Chondrocyte (in vitro differentiated cells): ENCODE results near the gene MACROH2A1. TPM values are rescaled to one million over a fixed set of nuclear protein-coding genes. Genes with fewer than 3 reads are reported as not detected.
"Not testable (repeated sequence)": the region's sequence is repeated elsewhere in the genome, so short reads cannot be mapped to it uniquely, and the experiment has no call there.

ENCODE experiments used
- DNase-seq: peaks from one replicate; pipeline ENCODE4 v3.0.0; 2021; ENCODE audit warnings: mixed read lengths, low spot score
- H3K27ac Mint-ChIP-seq: one replicate; pipeline ENCODE4 v1.8.0; 2021; ENCODE audit warnings: mild to moderate bottlenecking, moderate library complexity, mixed read lengths; ENCODE audit not compliant: unreplicated experiment
- H3K27me3 Mint-ChIP-seq: 2 replicates; pipeline ENCODE4 v1.8.0; 2021; ENCODE audit warnings: low read depth, mixed read lengths
- H3K36me3 Mint-ChIP-seq: 2 replicates; pipeline ENCODE4 v1.8.0; 2021; ENCODE audit warnings: low read depth, mixed read lengths
- H3K4me1 Mint-ChIP-seq: 2 replicates; pipeline ENCODE4 v1.8.0; 2021; ENCODE audit warnings: low read depth, mild to moderate bottlenecking, mixed read lengths
- H3K4me3 Mint-ChIP-seq: one replicate; pipeline ENCODE4 v1.8.0; 2021; ENCODE audit warnings: mild to moderate bottlenecking, moderate library complexity, mixed read lengths; ENCODE audit not compliant: unreplicated experiment
- H3K9me3 Mint-ChIP-seq: 2 replicates; pipeline ENCODE4 v1.8.0; 2021; ENCODE audit warnings: low read depth, mixed read lengths
- total RNA-seq: library from RNA; stranded (reverse); gene quantifications from 3 replicates; pipeline ENCODE4 v1.2.1, GENCODE V29; 2021
- TF ChIP-seq, protein P1 (sequence below): fragments of 200-600 bp; sonication (generic); IDR thresholded peaks from 2 replicates; pipeline ENCODE4 v1.5.0; 2021; ENCODE audit warnings: antibody characterized with exemption, mild to moderate bottlenecking, moderate library complexity

MACROH2A1 gene
- total RNA-seq, 1 donor from 2014 or later: 100 TPM

DNA sequence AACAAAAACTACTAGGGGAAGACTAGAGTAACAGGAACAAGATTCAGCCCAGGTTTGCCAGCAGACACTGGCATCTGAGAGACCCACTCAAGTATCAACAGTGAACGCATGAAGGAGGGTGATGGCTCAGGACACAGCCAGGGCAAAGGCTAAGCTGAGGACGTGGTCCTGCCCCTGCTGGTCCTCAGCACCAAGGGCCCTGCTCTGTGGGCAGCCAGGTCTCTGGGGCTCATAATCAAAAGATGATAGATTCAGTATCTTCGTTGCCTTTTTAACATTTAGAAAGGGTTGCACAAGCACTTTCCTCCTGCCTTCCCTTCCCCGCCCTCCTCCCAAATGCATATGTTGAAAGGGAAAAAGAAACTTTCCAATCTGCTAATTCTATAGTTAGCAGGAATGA is 31.5 kb downstream of the MACROH2A1 start:
- no peak for DNase-seq
- Mint-ChIP-seq H3K9me3 (no peaks in the 10 kb centered on the region), H3K27me3 (no peaks in the 10 kb centered on the region), H3K4me3 (no peak overlapping the region), H3K4me1 (peaks cover 26% of the 10 kb centered on the region), H3K36me3 (peaks cover 19% of the 10 kb centered on the region), H3K27ac (peak overlapping the region; percentile 5)
- TF ChIP-seq, protein P1, sequence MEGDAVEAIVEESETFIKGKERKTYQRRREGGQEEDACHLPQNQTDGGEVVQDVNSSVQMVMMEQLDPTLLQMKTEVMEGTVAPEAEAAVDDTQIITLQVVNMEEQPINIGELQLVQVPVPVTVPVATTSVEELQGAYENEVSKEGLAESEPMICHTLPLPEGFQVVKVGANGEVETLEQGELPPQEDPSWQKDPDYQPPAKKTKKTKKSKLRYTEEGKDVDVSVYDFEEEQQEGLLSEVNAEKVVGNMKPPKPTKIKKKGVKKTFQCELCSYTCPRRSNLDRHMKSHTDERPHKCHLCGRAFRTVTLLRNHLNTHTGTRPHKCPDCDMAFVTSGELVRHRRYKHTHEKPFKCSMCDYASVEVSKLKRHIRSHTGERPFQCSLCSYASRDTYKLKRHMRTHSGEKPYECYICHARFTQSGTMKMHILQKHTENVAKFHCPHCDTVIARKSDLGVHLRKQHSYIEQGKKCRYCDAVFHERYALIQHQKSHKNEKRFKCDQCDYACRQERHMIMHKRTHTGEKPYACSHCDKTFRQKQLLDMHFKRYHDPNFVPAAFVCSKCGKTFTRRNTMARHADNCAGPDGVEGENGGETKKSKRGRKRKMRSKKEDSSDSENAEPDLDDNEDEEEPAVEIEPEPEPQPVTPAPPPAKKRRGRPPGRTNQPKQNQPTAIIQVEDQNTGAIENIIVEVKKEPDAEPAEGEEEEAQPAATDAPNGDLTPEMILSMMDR: no peak

DNA sequence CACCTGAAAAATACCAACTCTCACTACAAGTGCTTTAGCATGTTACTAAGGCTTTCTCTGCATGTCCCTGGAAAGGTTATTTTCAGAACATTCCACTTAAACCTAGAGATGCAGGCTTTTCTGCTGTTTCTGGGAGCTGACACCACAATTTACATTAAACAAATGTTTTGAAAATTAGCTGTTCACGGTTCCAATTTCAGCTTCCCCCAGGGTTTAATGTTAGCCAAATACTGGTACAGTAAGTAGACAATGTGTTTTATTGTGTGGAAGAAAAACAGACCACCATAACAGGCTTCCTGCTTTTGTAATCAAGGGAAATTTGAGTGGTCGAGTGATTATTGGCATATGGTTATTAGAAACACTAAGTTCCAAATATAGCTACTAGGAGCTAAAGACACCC is 32.0 kb downstream of the MACROH2A1 start:
- H3K4me3 Mint-ChIP-seq: no peak overlapping the region
- H3K36me3 Mint-ChIP-seq: peaks cover 19% of the 10 kb centered on the region
- DNase-seq: no peak
- peaks cover 21% of the 10 kb centered on the region for H3K4me1 Mint-ChIP-seq
- H3K27me3 Mint-ChIP-seq: no peaks in the 10 kb centered on the region
- no peak overlapping the region for H3K27ac Mint-ChIP-seq
- no peaks in the 10 kb centered on the region for H3K9me3 Mint-ChIP-seq
- TF ChIP-seq, protein P1: no peak

DNA sequence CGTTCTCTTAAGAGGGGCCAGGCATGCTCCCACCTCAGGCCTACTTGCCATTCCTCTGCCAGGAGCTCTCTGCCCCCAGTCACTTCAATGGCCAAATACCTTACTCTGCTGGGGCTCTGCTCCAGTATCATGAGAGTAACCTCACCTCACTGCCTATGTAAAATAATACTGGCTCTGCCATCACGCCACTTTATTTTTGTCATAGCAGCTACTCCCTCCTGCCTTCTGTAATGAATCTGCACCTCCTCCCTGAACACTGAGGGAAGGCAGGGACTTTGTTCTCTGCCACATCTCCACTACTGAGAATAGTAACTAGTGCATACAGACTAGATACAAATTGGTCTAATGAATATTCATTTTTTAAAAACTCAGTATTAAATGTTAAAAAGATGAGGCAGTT is 33.8 kb downstream of the MACROH2A1 start:
- Mint-ChIP-seq H3K9me3 (no peaks in the 10 kb centered on the region), H3K36me3 (peaks cover 26% of the 10 kb centered on the region), H3K27ac (no peak overlapping the region), H3K4me1 (peaks cover 10% of the 10 kb centered on the region), H3K27me3 (no peaks in the 10 kb centered on the region), H3K4me3 (no peak overlapping the region)
- DNase-seq: no peak
- TF ChIP-seq, protein P1: no peak

DNA sequence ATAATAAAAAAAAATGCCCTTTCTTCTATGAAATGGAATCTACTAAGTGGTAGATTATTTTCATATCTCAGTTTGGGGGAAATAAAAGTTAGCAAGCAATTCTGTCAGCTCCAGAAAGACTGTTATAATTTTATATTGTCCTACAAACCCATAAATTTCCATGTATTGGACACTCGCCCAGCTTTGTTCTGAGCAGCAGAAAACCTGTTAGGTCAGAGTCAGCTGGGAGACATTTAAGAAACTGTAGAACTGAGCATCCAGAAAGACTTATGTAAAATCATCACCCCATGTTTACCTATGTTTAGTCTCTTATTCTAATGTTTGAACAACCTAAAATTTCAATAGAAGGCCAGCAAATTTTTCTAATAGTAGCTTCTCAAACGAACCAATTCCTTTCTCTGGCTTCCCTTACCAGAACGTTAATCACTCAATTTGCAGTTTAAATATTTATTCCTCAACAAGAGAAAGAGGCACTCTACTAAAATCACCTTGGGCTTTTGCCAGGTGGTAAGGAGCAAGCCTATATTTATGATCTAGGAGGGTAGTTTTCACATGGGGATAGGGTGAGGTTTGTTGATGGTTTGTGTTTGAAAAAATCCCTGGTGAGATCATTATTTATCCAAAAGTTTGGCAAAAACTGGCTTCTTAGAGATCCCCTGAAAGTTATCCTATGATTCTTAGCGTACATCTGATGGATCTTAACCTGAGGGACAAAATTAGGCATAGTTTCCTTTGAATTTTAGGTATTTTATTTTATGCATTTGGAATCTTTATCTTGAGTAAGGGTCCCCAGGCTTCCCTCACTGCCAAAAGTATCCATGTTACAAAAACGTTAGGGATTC is 34.4 kb downstream of the MACROH2A1 start:
- no peak for DNase-seq
- Mint-ChIP-seq H3K27ac (no peak overlapping the region), H3K4me1 (peaks cover 10% of the 10 kb centered on the region), H3K9me3 (no peaks in the 10 kb centered on the region), H3K36me3 (peaks cover 26% of the 10 kb centered on the region), H3K4me3 (no peak overlapping the region), H3K27me3 (no peaks in the 10 kb centered on the region)
- TF ChIP-seq, protein P1: no peak

DNA sequence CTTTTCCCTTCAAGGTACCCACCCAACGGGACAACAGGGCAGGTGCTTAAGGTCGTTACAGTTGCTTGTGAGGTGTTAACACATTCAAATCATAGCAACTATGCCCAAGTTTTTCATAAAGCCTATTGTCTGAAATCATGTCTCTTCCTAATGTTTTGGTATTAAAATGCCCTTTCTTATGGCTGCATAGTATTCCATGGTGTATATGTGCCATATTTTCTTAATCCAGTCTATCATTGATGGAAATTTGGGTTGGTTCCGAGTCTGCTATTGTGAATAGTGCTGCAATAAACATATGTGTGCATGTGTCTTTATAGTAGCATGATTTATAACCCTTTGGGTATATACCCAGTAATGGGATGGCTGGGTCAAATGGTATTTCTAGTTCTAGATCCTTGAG is 35.7 kb downstream of the MACROH2A1 start:
- H3K4me3 Mint-ChIP-seq, DNase-seq, H3K9me3 Mint-ChIP-seq, H3K27ac Mint-ChIP-seq, H3K27me3 Mint-ChIP-seq: not testable (repeated sequence)
- peaks cover 30% of the 10 kb centered on the region for H3K36me3 Mint-ChIP-seq
- peaks cover 13% of the 10 kb centered on the region for H3K4me1 Mint-ChIP-seq

DNA sequence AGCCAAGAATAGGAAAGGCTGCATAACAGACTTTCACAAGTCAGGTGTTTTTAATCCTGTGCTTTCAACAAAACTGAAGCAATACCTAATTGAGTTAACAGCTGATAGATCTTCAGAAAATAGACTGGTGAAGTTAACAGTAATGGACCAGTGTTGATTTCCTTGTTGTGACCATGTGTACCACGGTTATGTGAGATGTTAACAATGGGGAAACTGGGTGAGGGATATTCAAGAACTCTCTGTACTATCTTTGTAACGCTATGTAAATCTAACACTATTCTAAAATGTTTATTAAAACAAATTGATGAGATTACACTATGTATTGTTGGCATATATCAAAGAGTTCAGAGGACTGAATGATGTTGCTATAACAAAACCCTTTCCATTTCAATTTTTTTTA is 36.9 kb downstream of the MACROH2A1 start:
- peaks cover 25% of the 10 kb centered on the region for H3K36me3 Mint-ChIP-seq
- no peak overlapping the region for H3K4me3 Mint-ChIP-seq
- H3K9me3 Mint-ChIP-seq: no peaks in the 10 kb centered on the region
- peaks cover 21% of the 10 kb centered on the region for H3K4me1 Mint-ChIP-seq
- no peak overlapping the region for H3K27ac Mint-ChIP-seq
- TF ChIP-seq, protein P1: no peak
- DNase-seq: no peak
- H3K27me3 Mint-ChIP-seq: no peaks in the 10 kb centered on the region
